A549 (cell line): ENCODE results near the gene SMG5. TPM values are rescaled to one million over a fixed set of nuclear protein-coding genes. Genes with fewer than 3 reads are reported as not detected.

Source experiments
- ATAC-seq, 2 experiments: fragments of 200-7000 bp in 1 of 2; fragments of >200 bp in 1 of 2; cut with Nextera tagmentation in 1 of 2; cut with Tn5 transposase in 1 of 2; 3 replicates each; pipeline versions ENCODE4 v1.8.0 to v1.9.1; 2018 to 2020; ENCODE audit warnings: mild to moderate bottlenecking in 1 of 2, moderate library complexity in 1 of 2
- CTCF ChIA-PET: fragments of 300-600 bp; sonication (Branson Sonifier 250); formaldehyde crosslinking; extraction: SDS; loops from one replicate; lab custom pipeline; 2021; ENCODE audit warnings: antibody characterized with exemption, inconsistent platforms; lab: Yijun Ruan, JAX
- POLR2A ChIA-PET: fragments of 350-600 bp; formaldehyde crosslinking; extraction: SDS; loops from one replicate; lab custom pipeline; 2021; ENCODE audit warnings: antibody characterized with exemption, inconsistent platforms; lab: Yijun Ruan, JAX
- DNase-seq, 2 experiments: peaks; one replicate each; pipeline versions ENCODE4 v3.0.0 to v3.0.0-alpha.2; 2011 to 2016; ENCODE audit warnings: low read depth in 1 of 2, low spot score in 1 of 2
- FAIRE-seq: peaks from 2 replicates; lab custom pipeline; 2011; peaks lifted over from hg19 to GRCh38; lab: Jason Lieb, UNC
- H3K27ac ChIP-seq, 2 experiments: fragments of >200 bp; sonication (Bioruptor Twin); formaldehyde crosslinking; 3 replicates each; pipeline ENCODE4 v1.5.1; 2016 to 2017
- H3K4me1 ChIP-seq: fragments of >200 bp; sonication (Bioruptor Twin); formaldehyde crosslinking; 3 replicates; pipeline ENCODE4 v1.6.1; 2016
- H3K4me2 ChIP-seq: fragments of >200 bp; sonication (Bioruptor Twin); formaldehyde crosslinking; 3 replicates; pipeline ENCODE4 v1.6.1; 2016
- H3K4me3 ChIP-seq: fragments of >200 bp; sonication (Bioruptor Twin); formaldehyde crosslinking; 3 replicates; pipeline ENCODE4 v1.5.1; 2016
- H3K9me3 ChIP-seq: fragments of >200 bp; sonication (Bioruptor Twin); formaldehyde crosslinking; 3 replicates; pipeline ENCODE4 v1.6.1; 2016
- BHLHE40 ChIP-seq: IDR thresholded peaks from 2 replicates; pipeline ENCODE4 v1.6.1; 2012; ENCODE audit warnings: low read depth, low read length, inconsistent platforms
- EHF ChIP-seq: fragments of 250-450 bp; sonication (Bioruptor Pico); IDR thresholded peaks from 2 replicates; pipeline ENCODE4 v1.5.0; 2020; ENCODE audit warnings: mild to moderate bottlenecking
- EHMT2 ChIP-seq: fragments of 200-600 bp; sonication (generic); IDR thresholded peaks from 2 replicates; pipeline ENCODE4 v1.6.1; 2016; ENCODE audit warnings: antibody characterized with exemption, low read depth, mild to moderate bottlenecking, moderate library complexity
- FOSB ChIP-seq: fragments of 250-450 bp; sonication (Bioruptor Pico); IDR thresholded peaks from 2 replicates; pipeline ENCODE4 v1.5.0; 2020; ENCODE audit warnings: mild to moderate bottlenecking, moderate library complexity
- FOXS1 ChIP-seq: fragments of 250-450 bp; sonication (Bioruptor Pico); IDR thresholded peaks from 2 replicates; pipeline ENCODE4 v1.5.0; 2020; ENCODE audit warnings: mild to moderate bottlenecking, moderate library complexity
- GATA3 ChIP-seq: IDR thresholded peaks from 2 replicates; pipeline ENCODE4 v1.6.1; 2012; ENCODE audit warnings: borderline replicate concordance
- HOXA7 ChIP-seq: fragments of 250-450 bp; sonication (Bioruptor Pico); IDR thresholded peaks from 2 replicates; pipeline ENCODE4 v1.5.0; 2020; ENCODE audit warnings: mild to moderate bottlenecking, moderate library complexity
- HOXB5 ChIP-seq: fragments of 250-450 bp; sonication (Bioruptor Pico); IDR thresholded peaks from 2 replicates; pipeline ENCODE4 v1.5.0; 2020; ENCODE audit warnings: mild to moderate bottlenecking, moderate library complexity
- JUN ChIP-seq, 2 experiments: fragments of >200 bp; sonication (Bioruptor Twin); formaldehyde crosslinking; IDR thresholded peaks; 2 replicates in 1 of 2; 3 replicates in 1 of 2; pipeline ENCODE4 v1.6.1; 2016 to 2017
- KDM1A ChIP-seq: fragments of 200-600 bp; sonication (generic); IDR thresholded peaks from 2 replicates; pipeline ENCODE4 v1.6.1; 2016; ENCODE audit warnings: low read depth, mild to moderate bottlenecking
- KDM5A ChIP-seq: fragments of 200-600 bp; sonication (generic); IDR thresholded peaks from 2 replicates; pipeline ENCODE4 v1.6.1; 2016; ENCODE audit warnings: antibody characterized with exemption, mild to moderate bottlenecking
- NFE2L2 ChIP-seq: fragments of 150-350 bp; conservative IDR thresholded peaks from 2 replicates; pipeline ENCODE4 v1.6.1; 2014; ENCODE audit warnings: low read length
- NPAS2 ChIP-seq: fragments of 250-450 bp; sonication (Bioruptor Pico); IDR thresholded peaks from 2 replicates; pipeline ENCODE4 v1.8.0; 2022; ENCODE audit warnings: mild to moderate bottlenecking, moderate library complexity, borderline replicate concordance
- PHF8 ChIP-seq: fragments of 200-600 bp; sonication (generic); IDR thresholded peaks from 2 replicates; pipeline ENCODE4 v1.6.1; 2016; ENCODE audit warnings: low read depth, mild to moderate bottlenecking, antibody characterized with exemption, moderate library complexity, borderline replicate concordance
- RARB ChIP-seq: fragments of 250-450 bp; sonication (Bioruptor Pico); IDR thresholded peaks from 2 replicates; pipeline ENCODE4 v1.8.0; 2021; ENCODE audit warnings: mild to moderate bottlenecking, moderate library complexity
- RNF2 ChIP-seq: fragments of 200-600 bp; sonication (generic); IDR thresholded peaks from 2 replicates; pipeline ENCODE4 v1.6.1; 2016; ENCODE audit warnings: low read depth, mild to moderate bottlenecking, antibody characterized with exemption, moderate library complexity, borderline replicate concordance
- SMC3 ChIP-seq: fragments of >200 bp; sonication (Bioruptor Twin); formaldehyde crosslinking; IDR thresholded peaks from 3 replicates; pipeline ENCODE4 v1.6.1; 2018; ENCODE audit warnings: inconsistent platforms
- ZFP36 ChIP-seq: fragments of 450-650 bp; IDR thresholded peaks from 2 replicates; pipeline ENCODE4 v1.6.1; 2014; ENCODE audit warnings: borderline replicate concordance; ENCODE audit not compliant: partially characterized antibody
- WGBS: methylation state at CpG from one replicate; pipeline ENCODE4 v1.1.6; 2017; ENCODE audit errors: missing lambda C conversion rate; 5-methylcytosine and 5-hydroxymethylcytosine counted together
- polyA plus RNA-seq, 4 experiments: library from polyadenylated mRNA; depleted of rRNA in 3 of 4; stranded (reverse); fragments of >200 nt; fragmentation: RNase III in 1 of 4; extraction: RNeasy Plus Mini Kit Qiagen cat#74134 plus additional on column Dnase treatment in 1 of 4; gene quantifications; 2 replicates in 3 of 4; 3 replicates in 1 of 4; pipeline ENCODE4 v1.2.3, GENCODE V29; 2011 to 2017
- TF ChIP-seq, protein P1 (sequence below): fragments of 250-450 bp; sonication (Bioruptor Pico); IDR thresholded peaks from 2 replicates; pipeline ENCODE4 v1.5.0; 2020; ENCODE audit warnings: low read depth, mild to moderate bottlenecking, moderate library complexity
- TF ChIP-seq, protein P2 (sequence below): fragments of >200 bp; sonication (Bioruptor Twin); formaldehyde crosslinking; IDR thresholded peaks from 2 replicates; pipeline ENCODE4 v1.6.1; 2016
- TF ChIP-seq, protein P3 (sequence below): IDR thresholded peaks from 2 replicates; pipeline ENCODE4 v1.6.1; 2012

The SMG5 gene
- polyA plus RNA-seq, 2 of the 4 experiments (the other 2 are of a cell fraction): 25.6 to 48.7 TPM

DNA sequence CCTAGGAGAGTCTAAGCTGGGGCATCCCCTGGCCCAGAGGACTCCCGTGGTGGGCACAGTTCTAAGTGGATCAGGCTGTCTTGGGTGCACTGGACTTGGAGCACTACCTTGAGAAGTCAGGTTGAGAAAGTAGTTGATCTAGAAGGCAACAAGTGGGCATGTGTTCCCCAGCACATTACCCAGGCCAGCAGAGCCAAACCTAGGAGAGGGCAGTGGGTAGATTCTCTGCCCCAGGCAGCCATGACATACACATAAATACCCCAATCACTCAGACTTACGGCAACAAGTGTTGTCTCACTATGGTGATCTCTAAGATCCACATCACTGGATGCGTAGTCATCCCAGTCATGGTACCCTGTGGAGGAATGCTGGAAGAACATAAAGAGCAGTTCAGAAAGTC, 71.4 kb downstream of the SMG5 start (continued):
- TF ChIP-seq, protein P1, sequence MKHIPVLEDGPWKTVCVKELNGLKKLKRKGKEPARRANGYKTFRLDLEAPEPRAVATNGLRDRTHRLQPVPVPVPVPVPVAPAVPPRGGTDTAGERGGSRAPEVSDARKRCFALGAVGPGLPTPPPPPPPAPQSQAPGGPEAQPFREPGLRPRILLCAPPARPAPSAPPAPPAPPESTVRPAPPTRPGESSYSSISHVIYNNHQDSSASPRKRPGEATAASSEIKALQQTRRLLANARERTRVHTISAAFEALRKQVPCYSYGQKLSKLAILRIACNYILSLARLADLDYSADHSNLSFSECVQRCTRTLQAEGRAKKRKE (CRISPR knock-in tag): no peak
- no peak for TF ChIP-seq ZFP36

DNA sequence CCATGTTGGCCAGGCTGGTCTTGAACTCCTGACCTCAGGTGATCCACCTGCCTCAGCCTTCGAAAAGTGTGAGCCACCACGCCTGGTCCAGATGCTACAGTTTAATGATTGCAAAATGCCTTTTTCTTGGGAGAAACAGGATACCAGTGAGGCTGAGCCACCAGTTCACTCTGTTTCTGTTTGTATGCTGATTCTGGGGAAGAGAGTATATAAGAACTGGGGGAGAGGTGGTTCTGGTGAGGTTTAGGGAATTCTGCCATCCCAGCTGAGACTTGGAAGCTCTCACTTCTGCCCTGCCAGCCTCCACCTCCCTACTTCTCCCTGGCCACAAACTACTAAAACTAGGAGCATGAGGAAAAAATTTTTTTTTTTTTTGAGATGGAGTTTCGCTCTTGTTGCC, 77.9 kb downstream of the SMG5 start:
- H3K4me2 ChIP-seq: no peak overlapping the region
- WGBS: 95% methylated on average over 3 of the region's 3 CpGs
- ChIA-PET POLR2A (interaction anchor here (1.4 kb wide), 1 partner anchor 8 kb away, joined by 6 read pairs; the partner anchor contains the start of gene PMF1), CTCF (interaction anchor here (1.8 kb wide), 1 partner anchor 20 kb away, joined by 7 read pairs; no protein-coding TSS in a partner anchor)
- FAIRE-seq: no peak
- H3K4me3 ChIP-seq: no peak overlapping the region
- ATAC-seq: no peak
- TF ChIP-seq, protein P2, sequence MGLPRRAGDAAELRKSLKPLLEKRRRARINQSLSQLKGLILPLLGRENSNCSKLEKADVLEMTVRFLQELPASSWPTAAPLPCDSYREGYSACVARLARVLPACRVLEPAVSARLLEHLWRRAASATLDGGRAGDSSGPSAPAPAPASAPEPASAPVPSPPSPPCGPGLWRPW: no peak
- no peak for TF ChIP-seq FOXS1 (CRISPR knock-in tag)
- TF ChIP-seq GATA3: no peak
- no peak for TF ChIP-seq EHF (CRISPR knock-in tag)
- TF ChIP-seq FOSB (CRISPR knock-in tag): no peak
- no peak for TF ChIP-seq KDM1A
- TF ChIP-seq RARB (CRISPR knock-in tag): no peak
- no peak for TF ChIP-seq EHMT2
- TF ChIP-seq, protein P3, sequence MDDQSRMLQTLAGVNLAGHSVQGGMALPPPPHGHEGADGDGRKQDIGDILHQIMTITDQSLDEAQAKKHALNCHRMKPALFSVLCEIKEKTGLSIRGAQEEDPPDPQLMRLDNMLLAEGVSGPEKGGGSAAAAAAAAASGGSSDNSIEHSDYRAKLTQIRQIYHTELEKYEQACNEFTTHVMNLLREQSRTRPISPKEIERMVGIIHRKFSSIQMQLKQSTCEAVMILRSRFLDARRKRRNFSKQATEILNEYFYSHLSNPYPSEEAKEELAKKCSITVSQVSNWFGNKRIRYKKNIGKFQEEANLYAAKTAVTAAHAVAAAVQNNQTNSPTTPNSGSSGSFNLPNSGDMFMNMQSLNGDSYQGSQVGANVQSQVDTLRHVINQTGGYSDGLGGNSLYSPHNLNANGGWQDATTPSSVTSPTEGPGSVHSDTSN: no peak
- no peak for TF ChIP-seq PHF8
- no peak for TF ChIP-seq KDM5A
- TF ChIP-seq NFE2L2: no peak
- TF ChIP-seq HOXA7 (CRISPR knock-in tag): no peak
- no peak for TF ChIP-seq NPAS2 (CRISPR knock-in tag)
- TF ChIP-seq HOXB5: no peak
- H3K9me3 ChIP-seq: no peaks in the 10 kb centered on the region
- H3K4me1 ChIP-seq: peaks cover 6% of the 10 kb centered on the region
- no peak overlapping the region for H3K27ac ChIP-seq
- DNase-seq: no peak

DNA sequence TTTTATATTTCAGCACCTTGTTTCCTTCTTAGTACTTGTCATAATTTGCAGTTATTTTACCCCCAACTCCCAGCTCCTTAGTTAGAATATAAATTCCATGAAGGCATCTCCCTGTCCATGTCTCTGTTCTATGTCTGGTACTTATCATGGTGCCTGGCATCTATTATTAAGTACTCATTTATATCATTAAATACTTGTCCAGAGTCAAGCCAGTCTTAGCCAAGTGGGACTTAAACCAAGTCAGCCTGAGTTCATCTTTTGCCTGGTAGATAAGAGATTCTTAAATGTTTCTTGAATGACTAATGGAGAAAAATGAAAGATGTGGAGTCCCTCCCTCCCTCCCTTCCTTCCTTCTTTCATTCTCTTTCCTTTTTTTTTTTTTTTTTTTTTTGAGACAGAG, 79.3 kb downstream of the SMG5 start:
- POLR2A ChIA-PET: interaction anchor here (1.4 kb wide), 1 partner anchor 10 kb away, joined by 6 read pairs; the partner anchor contains the start of gene PMF1
- TF ChIP-seq HOXA7 (CRISPR knock-in tag) (no peak), JUN (IDR thresholded peaks at IDR 0.05) (no peak), RNF2 (no peak), BHLHE40 (no peak), ZFP36 (no peak), SMC3 (no peak), KDM1A (no peak)
- TF ChIP-seq, protein P2: no peak
- TF ChIP-seq, protein P1 (CRISPR knock-in tag): no peak
- DNase-seq (no peak), FAIRE-seq (no peak), ATAC-seq (no peak)
- Histone ChIP-seq H3K4me3 (no peak overlapping the region), H3K27ac (no peak overlapping the region), H3K4me2 (no peak overlapping the region; the same call in 2 of the 3 replicates), H3K4me1 (peaks cover 6% of the 10 kb centered on the region), H3K9me3 (no peaks in the 10 kb centered on the region)
- CTCF ChIA-PET: interaction anchor here (1.1 to 2.1 kb wide), 5 partner anchors 8 to 72 kb away, joined by 3 to 6 read pairs (median 4); partner anchors contain the start of gene SLC25A44
